ENCODE measurements around the gene MESP2.

DNA sequence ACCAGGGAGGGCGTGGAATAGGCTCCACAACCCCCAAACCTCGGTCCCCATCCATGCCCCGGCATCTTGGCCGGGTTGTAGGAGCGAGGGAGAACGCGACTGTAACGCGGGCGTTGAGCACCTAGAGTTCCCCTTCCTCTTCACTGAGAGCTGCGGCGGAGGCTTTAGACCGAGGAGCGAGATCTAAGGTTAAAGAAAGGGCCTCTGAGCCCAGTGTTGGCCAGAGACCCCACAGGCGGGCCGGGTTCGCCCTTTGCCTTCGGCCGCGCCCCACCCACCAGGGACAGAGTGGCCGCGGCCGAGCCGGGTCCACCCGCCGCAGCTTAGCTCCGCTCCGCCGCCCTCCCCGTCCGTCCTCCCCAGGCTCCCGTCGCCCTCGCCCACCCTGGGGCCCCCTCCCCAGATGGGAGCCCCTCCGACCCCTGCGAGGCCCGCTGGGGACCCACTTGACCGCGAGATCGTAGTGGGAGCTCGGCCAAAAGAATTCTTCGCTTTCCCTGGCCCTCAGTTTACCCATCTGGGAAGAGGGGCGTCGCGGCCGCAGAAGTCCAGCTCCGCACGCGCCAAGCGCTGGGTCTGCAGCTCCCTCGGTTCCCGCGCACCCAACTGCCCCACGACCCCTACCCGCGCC is 38.1 kb downstream of the MESP2 start:
- TF ChIP-seq POLR2A (IDR thresholded peaks at IDR 0.05; ENCODE audit: low read depth, low read length), result no peak
- TF ChIP-seq POLR2AphosphoS5 (IDR thresholded peaks at IDR 0.05; ENCODE audit: low read depth, low read length), result no peak
- no peak for TF ChIP-seq TAF1 (IDR thresholded peaks at IDR 0.05; ENCODE audit: borderline replicate concordance, low read depth, low read length)
